HepG2 (cell line): ENCODE measurements around the gene ADIPOR2. TPM values are rescaled to one million over a fixed set of nuclear protein-coding genes. Genes with fewer than 3 reads are reported as not detected.

ENCODE experiments used
- AFF4 ChIP-seq: sonication (generic); formaldehyde crosslinking; IDR thresholded peaks from 2 replicates; pipeline ENCODE4 v1.4.0; 2020; ENCODE audit warnings: missing genetic modification reagents
- BCL3 ChIP-seq: sonication (generic); formaldehyde crosslinking; IDR thresholded peaks from 2 replicates; pipeline ENCODE4 v1.5.1; 2020; ENCODE audit warnings: mild to moderate bottlenecking, missing genetic modification reagents, moderate library complexity
- BRCA1 ChIP-seq: sonication (generic); formaldehyde crosslinking; IDR thresholded peaks from 2 replicates; pipeline ENCODE4 v1.4.0; 2020; ENCODE audit warnings: missing genetic modification reagents
- ERF ChIP-seq: IDR thresholded peaks from 2 replicates; pipeline ENCODE4 v1.6.1; 2018; ENCODE audit warnings: missing biosample characterization, missing genetic modification reagents
- FOSL2 ChIP-seq: sonication (generic); formaldehyde crosslinking; IDR thresholded peaks from 2 replicates; pipeline ENCODE4 v1.4.0; 2020; ENCODE audit warnings: missing genetic modification reagents
- FOXP4 ChIP-seq: sonication (generic); formaldehyde crosslinking; IDR thresholded peaks from 2 replicates; pipeline ENCODE4 v1.4.0; 2020; ENCODE audit warnings: missing genetic modification reagents
- GTF3A ChIP-seq: sonication (generic); formaldehyde crosslinking; conservative IDR thresholded peaks from 2 replicates; pipeline ENCODE4 v1.4.0; 2020; ENCODE audit warnings: mild to moderate bottlenecking, missing genetic modification reagents
- HDAC1 ChIP-seq: sonication (generic); formaldehyde crosslinking; IDR thresholded peaks from 2 replicates; pipeline ENCODE4 v1.5.1; 2020; ENCODE audit warnings: mild to moderate bottlenecking, missing genetic modification reagents
- HDAC2 ChIP-seq: sonication (generic); formaldehyde crosslinking; IDR thresholded peaks from 2 replicates; pipeline ENCODE4 v1.4.0; 2020; ENCODE audit warnings: missing genetic modification reagents
- HHEX ChIP-seq: IDR thresholded peaks from 2 replicates; pipeline ENCODE4 v1.6.1; 2016; ENCODE audit warnings: control low read depth
- KAT8 ChIP-seq: IDR thresholded peaks from 2 replicates; pipeline ENCODE4 v1.6.1; 2016; ENCODE audit warnings: missing genetic modification reagents, missing compliant biosample characterization
- KDM2A ChIP-seq: sonication (generic); formaldehyde crosslinking; IDR thresholded peaks from 2 replicates; pipeline ENCODE4 v1.4.0; 2020; ENCODE audit warnings: low read depth, missing genetic modification reagents, borderline replicate concordance
- MED1 ChIP-seq: sonication (generic); formaldehyde crosslinking; IDR thresholded peaks from 2 replicates; pipeline ENCODE4 v1.4.0; 2020; ENCODE audit warnings: missing genetic modification reagents
- NFYB ChIP-seq: sonication (generic); formaldehyde crosslinking; IDR thresholded peaks from 2 replicates; pipeline ENCODE4 v1.4.0; 2020; ENCODE audit warnings: missing genetic modification reagents
- NR2F1 ChIP-seq, 2 experiments: fragments of 450-650 bp in 1 of 2; formaldehyde crosslinking in 1 of 2; IDR thresholded peaks; 2 replicates each; pipeline versions ENCODE4 v1.5.0 to v1.6.1; 2016 to 2020; ENCODE audit warnings: mild to moderate bottlenecking in 1 of 2, missing compliant biosample characterization in 1 of 2, missing genetic modification reagents in 1 of 2, moderate library complexity in 1 of 2
- NR2F6 ChIP-seq, 2 experiments: IDR thresholded peaks; 2 replicates each; pipeline ENCODE4 v1.6.1; 2016; ENCODE audit warnings: antibody characterized with exemption in 1 of 2, mild to moderate bottlenecking in 1 of 2
- RAD51 ChIP-seq: fragments of 450-650 bp; IDR thresholded peaks from 2 replicates; pipeline ENCODE4 v1.6.1; 2016; ENCODE audit warnings: borderline replicate concordance
- RARA ChIP-seq: IDR thresholded peaks from 2 replicates; pipeline ENCODE4 v1.6.1; 2016; ENCODE audit warnings: missing genetic modification reagents, missing compliant biosample characterization
- SATB2 ChIP-seq: sonication (generic); formaldehyde crosslinking; IDR thresholded peaks from 2 replicates; pipeline ENCODE4 v1.5.0; 2020; ENCODE audit warnings: missing genetic modification reagents
- TAF1 ChIP-seq: sonication (generic); formaldehyde crosslinking; IDR thresholded peaks from 2 replicates; pipeline ENCODE4 v1.4.0; 2020; ENCODE audit warnings: missing genetic modification reagents
- TEAD3 ChIP-seq: optimal IDR thresholded peaks from 2 replicates; pipeline ENCODE3; 2016; ENCODE audit warnings: borderline replicate concordance
- ZMYM4 ChIP-seq: sonication (generic); formaldehyde crosslinking; IDR thresholded peaks from 2 replicates; pipeline ENCODE4 v1.8.1; 2023; ENCODE audit warnings: mild to moderate bottlenecking, missing genetic modification reagents
- ZNF121 ChIP-seq: sonication (generic); formaldehyde crosslinking; IDR thresholded peaks from 2 replicates; pipeline ENCODE4 v1.5.0; 2020; ENCODE audit warnings: mild to moderate bottlenecking, missing genetic modification reagents
- ZNF207 ChIP-seq: fragments of 450-650 bp; IDR thresholded peaks from 2 replicates; pipeline ENCODE4 v1.6.1; 2016; ENCODE audit warnings: antibody characterized with exemption, borderline replicate concordance
- ZNF432 ChIP-seq: sonication (generic); formaldehyde crosslinking; IDR thresholded peaks from 2 replicates; pipeline ENCODE4 v1.5.0; 2020; ENCODE audit warnings: missing genetic modification reagents, mild to moderate bottlenecking, borderline replicate concordance
- ZNF446 ChIP-seq: sonication (generic); formaldehyde crosslinking; IDR thresholded peaks from 2 replicates; pipeline ENCODE4 v1.5.0; 2020; ENCODE audit warnings: mild to moderate bottlenecking, missing genetic modification reagents
- ZNF749 ChIP-seq: sonication (generic); formaldehyde crosslinking; IDR thresholded peaks from 2 replicates; pipeline ENCODE4 v1.8.0; 2022; ENCODE audit warnings: mild to moderate bottlenecking, missing genetic modification reagents, moderate library complexity, borderline replicate concordance
- polyA plus RNA-seq, 8 experiments: library from polyadenylated mRNA; depleted of rRNA in 3 of 8; stranded (reverse) in 7 of 8; unstranded in 1 of 8; fragments of >200 nt; fragmentation: Illumina TruSeq in 4 of 8; extraction: Trizol in 4 of 8; gene quantifications; 2 replicates each; pipeline versions ENCODE4 v1.2.1 to v1.2.3, GENCODE V29; 2011 to 2016; ENCODE audit warnings: low read depth in 4 of 8, missing spikeins in 1 of 8, mixed read lengths in 1 of 8; ENCODE audit not compliant: insufficient read depth in 1 of 8
- total RNA-seq, 5 experiments: library from RNA; depleted of rRNA; stranded (reverse); fragments of >200 nt; fragmentation: Illumina TruSeq; extraction: Trizol; gene quantifications; 2 replicates each; pipeline ENCODE4 v1.2.3, GENCODE V29; 2016; ENCODE audit warnings: low read depth in 1 of 5

The ADIPOR2 gene
- total and polyA plus RNA-seq, 2 of the 13 experiments (the other 11 are each of a cell fraction or from before 2014, with no cell fraction given): 35.2 to 52.2 TPM

- TF ChIP-seq ERF: peak; percentile 58; the same call in 1 of the 2 replicates
- TF ChIP-seq HDAC1 (CRISPR knock-in tag): no peak; the same call in none of the 2 replicates
- no peak for TF ChIP-seq GTF3A
- 0 out of 4 replicates have a peak, but pooled peaks of 1 of the 2 experiments have one; percentile 37 for TF ChIP-seq NR2F1 (CRISPR knock-in tag; IDR thresholded peaks at IDR 0.05)
- peak; percentile 25; the same call in 1 of the 2 replicates for TF ChIP-seq TAF1
- peak; percentile 86 for TF ChIP-seq ZNF121 (CRISPR knock-in tag)
- no peak for TF ChIP-seq NFYB (CRISPR knock-in tag)
- no peak for TF ChIP-seq ZNF446 (CRISPR knock-in tag)
- no peak for TF ChIP-seq HHEX (CRISPR knock-in tag)
- peak; percentile 81 for TF ChIP-seq TEAD3 (CRISPR knock-in tag)
- TF ChIP-seq KAT8: 0 out of 2 replicates have a peak, but pooled peaks have one; percentile 14
- TF ChIP-seq RAD51: peak; percentile 90
- TF ChIP-seq HDAC2: peak; percentile 14; the same call in 1 of the 2 replicates
- no peak for TF ChIP-seq NR2F6 (IDR thresholded peaks at IDR 0.05)
- 0 out of 2 replicates have a peak, but pooled peaks have one; percentile 1 for TF ChIP-seq NR2F6 (CRISPR knock-in tag; IDR thresholded peaks at IDR 0.05)
- TF ChIP-seq SATB2 (CRISPR knock-in tag): no peak
- no peak for TF ChIP-seq ZNF432
- TF ChIP-seq FOXP4 (CRISPR knock-in tag): 0 out of 2 replicates have a peak, but pooled peaks have one; percentile 14
- no peak for TF ChIP-seq ZNF207
- peak; percentile 34 for TF ChIP-seq MED1
- TF ChIP-seq ZNF749 (CRISPR knock-in tag): 0 out of 2 replicates have a peak, but pooled peaks have one; percentile 26
- TF ChIP-seq AFF4: 0 out of 2 replicates have a peak, but pooled peaks have one; percentile 5
- no peak for TF ChIP-seq BCL3 (CRISPR knock-in tag)
- no peak for TF ChIP-seq BRCA1 (CRISPR knock-in tag)
- no peak for TF ChIP-seq ZMYM4 (CRISPR knock-in tag)
- TF ChIP-seq KDM2A: 0 out of 2 replicates have a peak, but pooled peaks have one; percentile 36
- TF ChIP-seq RARA (CRISPR knock-in tag): 0 out of 2 replicates have a peak, but pooled peaks have one; percentile 6
- TF ChIP-seq FOSL2 (CRISPR knock-in tag): 0 out of 2 replicates have a peak, but pooled peaks have one; percentile 5
Measured at GRCh38 chr12:1811948-1812291, 121.0 kb downstream of the ADIPOR2 start (continued).
